ENCODE results near the gene SLC44A1.

SLC44A1 gene

DNA sequence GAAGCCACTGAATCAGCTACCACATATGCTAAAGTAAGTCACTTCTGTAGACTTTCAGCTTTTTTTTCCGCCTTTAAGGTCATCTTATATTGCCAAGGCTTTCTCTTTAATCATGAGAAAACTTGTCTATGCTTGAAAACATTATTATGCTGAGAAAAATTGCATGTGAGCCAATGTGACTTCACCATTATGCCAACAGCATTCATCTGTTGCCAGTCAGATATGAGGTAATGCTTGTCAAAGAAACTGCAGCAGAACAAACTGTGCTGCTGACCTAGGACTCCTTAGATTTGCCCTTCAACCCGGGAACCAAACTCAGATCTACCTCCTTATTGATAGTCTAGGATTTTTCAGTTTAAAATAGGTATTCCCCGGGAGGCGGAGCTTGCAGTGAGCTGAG, 34.3 kb downstream of the SLC44A1 start:
- no peak overlapping the region for H3K9ac ChIP-seq
- no peak overlapping the region for H2AFZ ChIP-seq (ENCODE audit: low read depth)
- H3K36me3 ChIP-seq (ENCODE audit: insufficient read depth), result peaks cover 5% of the 10 kb centered on the region; the same call in 1 of the 2 replicates
- H4K20me1 ChIP-seq (ENCODE audit: insufficient read depth), result peaks cover 2% of the 10 kb centered on the region; the same call in 1 of the 2 replicates
- peaks cover 56% of the 10 kb centered on the region for H3K4me1 ChIP-seq (ENCODE audit: low read depth, poor library complexity, severe bottlenecking)
- H3K27ac ChIP-seq, result no peak overlapping the region
- no peaks in the 10 kb centered on the region for H3K27me3 ChIP-seq (ENCODE audit: insufficient read depth, low read depth)
- H3K4me2 ChIP-seq, result no peak overlapping the region
- no peak overlapping the region for H3K4me3 ChIP-seq (IDR thresholded peaks at IDR 0.05; ENCODE audit: insufficient read depth, low read depth, low read length)
- peaks cover 60% of the 10 kb centered on the region; the same call in 1 of the 2 replicates for H3K79me2 ChIP-seq (ENCODE audit: insufficient read depth, low read depth)
- no peak for TF ChIP-seq CTCF (conservative IDR thresholded peaks at IDR 0.05; ENCODE audit: low read depth, low read length)

GRCh38 chr9:105280691-105281090, 36.2 kb downstream of the SLC44A1 start:
- H3K27me3 ChIP-seq (ENCODE audit: insufficient read depth, low read depth), result no peaks in the 10 kb centered on the region
- H3K79me2 ChIP-seq (ENCODE audit: insufficient read depth, low read depth), result peaks cover 64% of the 10 kb centered on the region; the same call in 1 of the 2 replicates
- peaks cover 5% of the 10 kb centered on the region; the same call in 1 of the 2 replicates for H3K36me3 ChIP-seq (ENCODE audit: insufficient read depth)
- TF ChIP-seq CTCF (conservative IDR thresholded peaks at IDR 0.05; ENCODE audit: low read depth, low read length), result no peak
- no peak overlapping the region for H3K27ac ChIP-seq
- H3K4me3 ChIP-seq (IDR thresholded peaks at IDR 0.05; ENCODE audit: insufficient read depth, low read depth, low read length), result no peak overlapping the region
- peaks cover 46% of the 10 kb centered on the region for H3K4me1 ChIP-seq (ENCODE audit: low read depth, poor library complexity, severe bottlenecking)
- no peak overlapping the region for H3K4me2 ChIP-seq
- H4K20me1 ChIP-seq (ENCODE audit: insufficient read depth), result peaks cover 2% of the 10 kb centered on the region; the same call in 1 of the 2 replicates
- H3K9ac ChIP-seq, result no peak overlapping the region
- H2AFZ ChIP-seq (ENCODE audit: low read depth), result no peak overlapping the region

DNA sequence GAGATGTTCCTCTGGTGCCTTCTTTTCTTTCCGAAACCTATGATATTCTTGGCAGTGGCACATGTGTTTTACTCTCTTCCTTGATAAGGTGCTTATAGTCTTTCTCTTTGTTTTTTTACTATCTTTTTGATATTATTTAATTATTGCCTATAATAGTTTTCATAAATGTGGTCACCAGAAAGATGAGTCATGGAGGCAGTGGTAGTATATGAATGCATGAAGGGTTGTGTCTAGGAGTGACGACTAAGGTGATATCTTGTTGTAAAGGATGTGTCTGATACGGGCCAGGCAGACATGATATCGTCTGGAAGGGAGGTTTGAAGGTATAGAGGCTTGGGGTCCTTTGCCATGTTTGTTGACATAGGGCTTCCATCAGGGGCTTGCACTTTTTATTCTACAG, 36.8 kb downstream of the SLC44A1 start:
- Histone ChIP-seq H3K4me2 (no peak overlapping the region), H3K36me3 (ENCODE audit: insufficient read depth) (peaks cover 5% of the 10 kb centered on the region; the same call in 1 of the 2 replicates), H2AFZ (ENCODE audit: low read depth) (no peak overlapping the region), H3K9ac (no peak overlapping the region), H3K27ac (no peak overlapping the region), H4K20me1 (ENCODE audit: insufficient read depth) (peaks cover 2% of the 10 kb centered on the region; the same call in 1 of the 2 replicates), H3K79me2 (ENCODE audit: insufficient read depth, low read depth) (peaks cover 70% of the 10 kb centered on the region; the same call in 1 of the 2 replicates), H3K27me3 (ENCODE audit: insufficient read depth, low read depth) (no peaks in the 10 kb centered on the region), H3K4me3 (IDR thresholded peaks at IDR 0.05; ENCODE audit: insufficient read depth, low read depth, low read length) (no peak overlapping the region), H3K4me1 (ENCODE audit: low read depth, poor library complexity, severe bottlenecking) (peaks cover 41% of the 10 kb centered on the region)
- no peak for TF ChIP-seq CTCF (conservative IDR thresholded peaks at IDR 0.05; ENCODE audit: low read depth, low read length)

GRCh38 chr9:105281926-105282325, 37.5 kb downstream of the SLC44A1 start:
- Histone ChIP-seq H3K36me3 (ENCODE audit: insufficient read depth) (peaks cover 5% of the 10 kb centered on the region; the same call in 1 of the 2 replicates), H3K4me1 (ENCODE audit: low read depth, poor library complexity, severe bottlenecking) (peaks cover 40% of the 10 kb centered on the region), H3K9ac (no peak overlapping the region), H3K27me3 (ENCODE audit: insufficient read depth, low read depth) (no peaks in the 10 kb centered on the region), H3K4me3 (IDR thresholded peaks at IDR 0.05; ENCODE audit: insufficient read depth, low read depth, low read length) (no peak overlapping the region), H3K79me2 (ENCODE audit: insufficient read depth, low read depth) (peaks cover 67% of the 10 kb centered on the region; the same call in 1 of the 2 replicates), H4K20me1 (ENCODE audit: insufficient read depth) (peaks cover 2% of the 10 kb centered on the region; the same call in 1 of the 2 replicates), H3K27ac (no peak overlapping the region), H3K4me2 (no peak overlapping the region), H2AFZ (ENCODE audit: low read depth) (no peak overlapping the region)
- no peak for TF ChIP-seq CTCF (conservative IDR thresholded peaks at IDR 0.05; ENCODE audit: low read depth, low read length)
